Vagina (tissue), 2 donors: ENCODE data around the gene CAMK4. TPM values are rescaled to one million over a fixed set of nuclear protein-coding genes. Genes with fewer than 3 reads are reported as not detected.

Experiments
- DNase-seq, 2 donors: peaks; one replicate each; pipeline ENCODE4 v3.0.0-alpha.2; 2017; ENCODE audit errors: extremely low spot score in 2 of 2
- H3K27ac ChIP-seq: fragments of 200-600 bp; sonication (generic); one replicate; pipeline ENCODE4 v1.5.1; 2019
- H3K27me3 ChIP-seq: fragments of 200-600 bp; sonication (generic); one replicate; pipeline ENCODE4 v1.5.1; 2019
- H3K36me3 ChIP-seq, 2 donors: fragments of 200-600 bp; sonication (generic); one replicate each; pipeline ENCODE4 v1.5.1; 2017 to 2019
- H3K4me1 ChIP-seq: fragments of 200-600 bp; sonication (generic); one replicate; pipeline ENCODE4 v1.5.1; 2019
- H3K4me3 ChIP-seq, 2 donors: fragments of 200-600 bp; sonication (generic); 1 replicate in 1 of 2; 2 replicates in 1 of 2; pipeline ENCODE4 v1.5.1; 2016 to 2019
- H3K9me3 ChIP-seq: fragments of 200-600 bp; sonication (generic); one replicate; pipeline ENCODE4 v1.5.1; 2019
- POLR2A ChIP-seq, 2 donors: fragments of 450-650 bp; IDR thresholded peaks; one replicate each; pipeline ENCODE4 v1.6.1; 2017; ENCODE audit warnings: antibody characterized with exemption in 2 of 2, mild to moderate bottlenecking in 2 of 2, moderate library complexity in 2 of 2
- POLR2AphosphoS5 ChIP-seq, 2 donors: sonication (generic); formaldehyde crosslinking; IDR thresholded peaks; one replicate each; pipeline ENCODE4 v1.9.0; 2017; ENCODE audit warnings: antibody characterized with exemption in 2 of 2, mild to moderate bottlenecking in 2 of 2, low read depth in 1 of 2; ENCODE audit not compliant: insufficient read depth in 1 of 2
- intact Hi-C: fragments of 100-400 bp; cut with DNase I; formaldehyde crosslinking; loops from one replicate; pipeline ENCODE4 v1.15.1; 2023
- total RNA-seq: library from RNA; depleted of rRNA; stranded (reverse); fragments of >200 nt; gene quantifications from one replicate; pipeline ENCODE4 v1.2.3, GENCODE V29; 2016
- TF ChIP-seq, protein P1 (sequence below), 3 experiments: fragments of 450-650 bp in 2 of 3; fragments of 200-600 bp in 1 of 3; sonication (generic) in 1 of 3; IDR thresholded peaks; one replicate each; pipeline ENCODE4 v1.5.1; 2017 to 2019; ENCODE audit warnings: antibody characterized with exemption in 3 of 3, mild to moderate bottlenecking in 2 of 3, moderate library complexity in 2 of 3

CAMK4 gene
- total RNA-seq, 1 donor from 2014 or later = 11.8 TPM

DNA sequence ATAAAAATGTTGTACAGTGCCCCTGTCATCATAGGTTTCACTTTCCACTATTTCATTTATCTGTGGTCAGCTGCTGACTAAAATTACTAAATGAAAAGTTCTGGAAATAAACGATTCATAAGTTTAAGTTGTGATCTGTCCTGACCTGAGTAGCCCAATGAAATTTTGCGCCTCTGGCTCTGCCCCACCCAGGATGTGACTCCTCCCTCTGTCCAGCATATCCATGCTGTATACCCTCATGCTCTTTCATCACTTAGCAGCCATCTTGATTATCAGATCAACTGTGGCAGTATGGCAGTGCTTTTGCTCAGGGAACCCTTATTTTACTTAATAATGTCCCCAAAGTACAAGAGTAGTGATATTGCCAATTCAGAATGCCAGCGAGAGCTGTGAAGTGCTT lies 190.9 kb downstream of the CAMK4 start:
- Histone ChIP-seq H3K27me3 (no peaks in the 10 kb centered on the region), H3K27ac (no peak overlapping the region), H3K36me3 (no peaks in the 10 kb centered on the region), H3K9me3 (no peaks in the 10 kb centered on the region), H3K4me1 (no peaks in the 10 kb centered on the region), H3K4me3 (no peak overlapping the region)
- intact Hi-C loops = no loop called here
- DNase-seq = no peak
- TF ChIP-seq, protein P1, sequence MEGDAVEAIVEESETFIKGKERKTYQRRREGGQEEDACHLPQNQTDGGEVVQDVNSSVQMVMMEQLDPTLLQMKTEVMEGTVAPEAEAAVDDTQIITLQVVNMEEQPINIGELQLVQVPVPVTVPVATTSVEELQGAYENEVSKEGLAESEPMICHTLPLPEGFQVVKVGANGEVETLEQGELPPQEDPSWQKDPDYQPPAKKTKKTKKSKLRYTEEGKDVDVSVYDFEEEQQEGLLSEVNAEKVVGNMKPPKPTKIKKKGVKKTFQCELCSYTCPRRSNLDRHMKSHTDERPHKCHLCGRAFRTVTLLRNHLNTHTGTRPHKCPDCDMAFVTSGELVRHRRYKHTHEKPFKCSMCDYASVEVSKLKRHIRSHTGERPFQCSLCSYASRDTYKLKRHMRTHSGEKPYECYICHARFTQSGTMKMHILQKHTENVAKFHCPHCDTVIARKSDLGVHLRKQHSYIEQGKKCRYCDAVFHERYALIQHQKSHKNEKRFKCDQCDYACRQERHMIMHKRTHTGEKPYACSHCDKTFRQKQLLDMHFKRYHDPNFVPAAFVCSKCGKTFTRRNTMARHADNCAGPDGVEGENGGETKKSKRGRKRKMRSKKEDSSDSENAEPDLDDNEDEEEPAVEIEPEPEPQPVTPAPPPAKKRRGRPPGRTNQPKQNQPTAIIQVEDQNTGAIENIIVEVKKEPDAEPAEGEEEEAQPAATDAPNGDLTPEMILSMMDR (IDR thresholded peaks at IDR 0.05) = no peak
- TF ChIP-seq POLR2A (IDR thresholded peaks at IDR 0.05) = no peak
- no peak for TF ChIP-seq POLR2AphosphoS5 (IDR thresholded peaks at IDR 0.05; ENCODE audit: insufficient read depth in 1 of 2, low read depth in 1 of 2)

DNA sequence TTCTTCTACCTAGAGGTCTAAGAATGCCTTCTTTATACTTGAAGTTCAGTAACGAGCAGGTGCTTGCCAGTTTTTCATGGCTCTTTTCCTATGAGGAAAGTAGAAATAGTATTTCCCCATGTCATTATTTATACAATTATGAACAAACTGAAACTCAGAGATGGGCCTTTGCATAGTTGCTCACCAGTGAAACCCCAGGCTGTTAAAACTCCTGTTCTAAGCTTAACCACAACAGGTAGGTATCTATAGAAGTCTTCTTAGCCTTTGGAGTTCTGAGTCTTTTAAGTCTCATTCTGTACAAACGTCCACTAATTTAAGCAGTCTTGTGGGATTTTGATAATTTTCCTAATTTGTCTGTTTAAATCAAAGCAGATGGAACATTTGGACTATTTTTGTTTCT lies 198.1 kb downstream of the CAMK4 start:
- H3K36me3 ChIP-seq = no peaks in the 10 kb centered on the region
- H3K27me3 ChIP-seq = no peaks in the 10 kb centered on the region
- H3K9me3 ChIP-seq = no peaks in the 10 kb centered on the region
- no peak overlapping the region for H3K27ac ChIP-seq
- H3K4me3 ChIP-seq = no peak overlapping the region
- TF ChIP-seq, protein P1 (IDR thresholded peaks at IDR 0.05) = no peak
- TF ChIP-seq POLR2A (IDR thresholded peaks at IDR 0.05) (no peak), POLR2AphosphoS5 (IDR thresholded peaks at IDR 0.05; ENCODE audit: insufficient read depth in 1 of 2, low read depth in 1 of 2) (no peak)
- H3K4me1 ChIP-seq = no peaks in the 10 kb centered on the region
- DNase-seq = no peak
- intact Hi-C loops = no loop called here

DNA sequence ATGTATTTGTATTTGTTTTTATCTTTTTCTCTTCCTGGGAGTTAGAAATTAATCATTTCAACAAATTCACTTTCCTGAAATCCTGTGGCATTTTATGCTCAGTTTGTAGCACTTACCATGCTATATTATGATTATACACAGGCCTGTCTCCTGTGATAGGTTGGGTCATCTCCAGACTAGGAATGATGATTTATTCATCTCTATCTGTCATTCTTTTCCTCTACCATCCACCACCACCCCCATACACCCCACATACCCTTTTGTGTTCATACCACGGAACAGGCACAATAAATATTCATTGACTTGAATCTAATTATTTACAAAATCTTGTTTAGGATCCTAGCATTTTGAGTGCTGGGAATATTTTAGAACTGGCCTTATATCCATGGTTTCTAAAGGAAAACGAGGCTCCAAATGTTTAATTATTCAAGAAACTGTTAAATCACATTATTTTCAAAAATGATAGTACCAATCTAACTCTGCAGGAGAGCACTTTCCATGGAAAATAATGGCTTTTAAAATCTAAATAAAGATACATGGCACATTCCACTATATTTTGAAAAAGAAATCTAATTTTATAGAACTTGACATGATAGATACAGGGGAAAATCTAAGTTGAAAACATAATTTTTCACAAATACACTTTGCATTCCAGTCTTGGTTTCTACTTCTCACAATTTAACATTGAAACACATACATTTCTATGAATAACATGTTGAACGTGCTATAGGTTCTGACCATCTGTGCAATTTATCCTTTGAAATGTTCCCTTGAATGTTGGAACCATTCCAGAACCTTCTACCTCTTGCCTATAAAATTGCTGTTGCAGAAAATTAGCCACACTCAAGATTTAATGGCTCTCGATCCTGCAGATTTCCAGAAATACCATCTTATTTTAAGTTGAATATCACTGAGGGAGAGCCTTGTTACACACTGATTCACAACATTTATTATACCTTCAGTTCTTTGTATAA lies 198.8 kb downstream of the CAMK4 start:
- Histone ChIP-seq H3K4me1 (no peaks in the 10 kb centered on the region), H3K36me3 (no peaks in the 10 kb centered on the region), H3K9me3 (no peaks in the 10 kb centered on the region), H3K27me3 (no peaks in the 10 kb centered on the region), H3K4me3 (no peak overlapping the region), H3K27ac (no peak overlapping the region)
- DNase-seq = no peak
- intact Hi-C loops = no loop called here
- TF ChIP-seq POLR2A (IDR thresholded peaks at IDR 0.05) (no peak), POLR2AphosphoS5 (IDR thresholded peaks at IDR 0.05; ENCODE audit: insufficient read depth in 1 of 2, low read depth in 1 of 2) (no peak)
- TF ChIP-seq, protein P1 (IDR thresholded peaks at IDR 0.05) = no peak

DNA sequence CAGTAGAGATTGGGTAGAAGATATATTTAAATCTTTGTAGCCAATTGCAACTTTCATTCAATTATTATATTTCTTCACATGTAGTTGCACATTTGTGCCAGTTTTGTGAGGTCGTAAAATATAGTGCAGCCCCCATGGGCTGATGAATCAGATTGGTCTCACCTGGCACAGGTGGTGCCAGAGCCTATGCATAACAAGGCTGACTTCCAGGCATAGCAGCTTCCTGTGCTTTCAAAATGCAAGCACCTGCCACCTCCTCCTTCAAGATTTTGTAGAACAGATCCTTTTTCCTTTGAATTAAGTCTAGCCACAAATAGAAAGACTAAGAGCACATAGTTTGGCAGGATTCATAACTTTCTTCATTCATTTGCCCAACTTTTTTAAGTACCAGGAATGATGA lies 201.0 kb downstream of the CAMK4 start:
- Histone ChIP-seq H3K4me1 (no peaks in the 10 kb centered on the region), H3K9me3 (no peaks in the 10 kb centered on the region), H3K27ac (no peak overlapping the region), H3K36me3 (no peaks in the 10 kb centered on the region), H3K27me3 (no peaks in the 10 kb centered on the region), H3K4me3 (no peak overlapping the region)
- TF ChIP-seq POLR2AphosphoS5 (IDR thresholded peaks at IDR 0.05; ENCODE audit: insufficient read depth in 1 of 2, low read depth in 1 of 2) (no peak), POLR2A (IDR thresholded peaks at IDR 0.05) (no peak)
- TF ChIP-seq, protein P1 (IDR thresholded peaks at IDR 0.05) = no peak
- intact Hi-C loops = no loop called here
- no peak for DNase-seq

GRCh38 chr5:111427762-111428161 lies 203.6 kb downstream of the CAMK4 start:
- Histone ChIP-seq H3K27me3 (no peaks in the 10 kb centered on the region), H3K27ac (no peak overlapping the region), H3K4me1 (no peaks in the 10 kb centered on the region), H3K4me3 (no peak overlapping the region), H3K36me3 (no peaks in the 10 kb centered on the region), H3K9me3 (no peaks in the 10 kb centered on the region)
- TF ChIP-seq POLR2A (IDR thresholded peaks at IDR 0.05) = no peak
- TF ChIP-seq, protein P1 (IDR thresholded peaks at IDR 0.05) = no peak
- no peak for TF ChIP-seq POLR2AphosphoS5 (IDR thresholded peaks at IDR 0.05; ENCODE audit: insufficient read depth in 1 of 2, low read depth in 1 of 2)
- no peak for DNase-seq
- intact Hi-C loops = no loop called here
